ENCODE results near the gene FBXL22.

FBXL22 gene, protein sequence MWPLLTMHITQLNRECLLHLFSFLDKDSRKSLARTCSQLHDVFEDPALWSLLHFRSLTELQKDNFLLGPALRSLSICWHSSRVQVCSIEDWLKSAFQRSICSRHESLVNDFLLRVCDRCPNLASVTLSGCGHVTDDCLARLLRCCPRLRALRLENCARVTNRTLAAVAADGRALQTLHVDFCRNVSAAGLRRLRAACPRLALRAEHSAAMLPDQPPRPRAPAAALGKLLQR

GRCh38 chr15:63597038-63597790 is at the start of gene FBXL22:
FBXL22 (plus strand) TSS chr15:63597387; CDS start chr15:63597393, 6 bp downstream.
- in situ Hi-C loops (cut with HindIII; ENCODE audit: low sequenced_read_pairs), result no loop called here

- in situ Hi-C loops (cut with HindIII; ENCODE audit: low sequenced_read_pairs), result no loop called here
Measured at GRCh38 chr15:63551400-63551799, 45.8 kb upstream of the FBXL22 start.

DNA sequence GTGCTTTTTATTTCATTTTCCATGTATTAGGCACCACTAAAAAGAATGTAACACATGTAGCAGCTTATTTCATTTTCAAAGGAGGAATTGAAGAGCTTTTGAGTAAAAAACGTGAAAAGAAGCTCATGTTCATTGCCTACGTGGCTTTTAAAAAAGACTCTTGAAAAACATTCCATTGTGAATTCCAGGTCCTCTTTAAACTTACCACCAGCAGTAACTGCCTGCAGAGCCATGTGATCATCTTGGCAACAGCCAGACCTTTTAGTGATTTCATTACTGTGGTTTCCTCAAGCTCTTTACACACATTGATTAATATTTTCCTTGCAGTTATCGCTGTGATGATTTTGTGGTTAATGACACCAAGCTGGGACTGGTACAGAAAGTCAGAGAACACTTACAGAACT is 43.8 kb upstream of the FBXL22 start:
- in situ Hi-C loops (cut with HindIII; ENCODE audit: low sequenced_read_pairs), result no loop called here

DNA sequence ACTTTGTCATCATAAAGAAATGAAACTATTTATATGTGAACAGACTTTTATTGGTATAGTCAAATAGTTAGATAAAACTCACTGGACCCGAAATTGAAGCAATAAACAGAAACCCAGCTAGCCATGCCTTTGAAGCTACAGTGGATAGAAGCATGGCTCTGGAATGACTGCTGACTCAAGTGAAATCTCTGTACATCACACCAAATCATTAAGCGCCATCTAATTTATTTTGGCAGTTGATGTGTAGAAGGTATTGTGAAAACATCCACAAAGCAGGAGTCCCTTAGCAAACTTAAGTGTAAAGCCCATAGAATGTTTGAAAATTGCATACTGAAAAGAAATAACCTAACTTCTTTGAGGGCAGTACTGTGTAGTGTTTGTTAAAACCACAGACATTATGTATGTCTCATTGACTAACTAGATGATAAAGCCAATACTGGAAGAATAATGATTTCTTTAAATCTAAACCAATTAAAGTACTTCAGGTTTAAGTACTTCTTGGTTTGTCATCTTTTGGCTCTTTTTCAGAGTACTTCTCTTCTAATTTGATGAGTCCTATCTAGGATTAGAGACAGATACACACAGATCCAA is 42.8 kb upstream of the FBXL22 start:
- in situ Hi-C loops (cut with HindIII; ENCODE audit: low sequenced_read_pairs), result no loop called here

DNA sequence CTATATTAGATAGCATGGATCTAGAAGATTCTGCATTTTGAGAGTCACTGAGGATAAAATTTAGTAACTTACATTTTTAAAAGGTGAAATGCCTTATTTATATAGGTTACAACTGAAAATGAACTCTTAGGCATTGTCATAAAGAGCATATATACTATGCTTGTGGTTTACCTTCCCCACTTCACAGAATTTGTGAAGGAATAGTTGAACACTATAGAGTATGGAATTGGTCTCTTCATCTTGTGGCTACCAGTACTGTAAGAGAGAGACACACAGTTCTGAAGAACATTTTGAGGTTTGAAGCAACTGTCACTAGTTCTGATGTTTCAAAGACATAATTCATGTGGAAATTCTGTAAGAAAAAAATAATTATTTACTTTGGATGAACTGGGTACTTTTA is 41.7 kb upstream of the FBXL22 start:
- in situ Hi-C loops (cut with HindIII; ENCODE audit: low sequenced_read_pairs), result no loop called here

- in situ Hi-C loops (cut with HindIII; ENCODE audit: low sequenced_read_pairs), result no loop called here
Measured at GRCh38 chr15:63556246-63556645, 40.9 kb upstream of the FBXL22 start.

GRCh38 chr15:63556736-63557135 is 40.5 kb upstream of the FBXL22 start:
- in situ Hi-C loops (cut with HindIII; ENCODE audit: low sequenced_read_pairs), result no loop called here

DNA sequence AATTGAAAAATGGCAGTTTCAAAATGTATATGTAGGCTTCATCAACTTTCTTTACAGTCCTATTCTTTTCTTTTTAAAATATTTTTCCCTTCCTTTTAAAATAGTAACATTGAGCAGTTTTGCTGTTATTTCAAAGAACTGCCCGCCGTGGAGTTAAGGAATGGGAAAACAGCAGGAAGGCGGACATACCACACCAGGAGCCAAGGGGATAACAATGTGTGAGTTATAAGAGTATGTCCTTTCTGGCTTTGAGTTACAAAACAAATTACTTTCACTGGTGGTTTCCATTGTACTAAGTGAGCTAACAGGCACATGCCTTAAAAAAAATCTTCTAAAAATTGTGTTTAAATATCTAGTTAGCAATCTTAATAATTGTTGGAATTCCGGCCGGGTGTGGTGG is 37.4 kb upstream of the FBXL22 start:
- in situ Hi-C loops (cut with HindIII; ENCODE audit: low sequenced_read_pairs), result no loop called here

- in situ Hi-C loops (cut with HindIII; ENCODE audit: low sequenced_read_pairs), result no loop called here
Measured at GRCh38 chr15:63560741-63561448, 36.3 kb upstream of the FBXL22 start.

- in situ Hi-C loops (cut with HindIII; ENCODE audit: low sequenced_read_pairs), result no loop called here
Measured at GRCh38 chr15:63564093-63564492, 33.1 kb upstream of the FBXL22 start.

DNA sequence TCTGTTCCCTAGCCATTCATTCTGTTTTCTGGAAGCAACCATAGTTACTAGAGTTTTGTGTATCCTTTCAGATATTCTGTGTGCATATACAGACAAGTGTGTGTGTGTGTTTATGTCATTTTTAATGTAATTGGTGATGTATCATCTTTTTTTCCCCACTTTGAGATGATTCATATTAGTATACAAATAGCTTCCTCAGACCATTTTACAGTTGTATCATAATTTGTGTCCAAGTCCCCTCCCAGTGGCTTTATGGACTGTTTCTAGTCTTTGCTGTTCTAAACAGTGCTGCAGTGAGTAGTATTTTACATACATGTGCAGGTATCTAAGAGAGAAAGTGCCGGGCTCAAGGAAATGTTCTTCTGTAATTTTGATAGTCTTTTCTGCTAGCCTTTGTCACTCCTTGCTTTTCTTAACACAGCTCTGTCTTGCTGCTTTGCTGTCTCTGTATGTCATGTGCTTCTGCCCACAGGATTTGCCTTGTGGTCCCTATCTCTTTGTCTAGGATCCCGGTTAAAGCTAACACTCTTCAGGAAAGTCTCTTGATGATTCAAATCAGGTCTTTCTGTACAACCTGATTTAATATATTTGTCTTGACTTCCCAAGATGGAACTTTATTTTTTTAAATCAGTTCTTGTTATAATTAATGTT is 31.5 kb upstream of the FBXL22 start:
- in situ Hi-C loops (cut with HindIII; ENCODE audit: low sequenced_read_pairs), result no loop called here

GRCh38 chr15:63572749-63573464 is 24.3 kb upstream of the FBXL22 start:
- in situ Hi-C loops (cut with HindIII; ENCODE audit: low sequenced_read_pairs), result loop anchor here (5.0 kb wide), 1 partner anchor 66 kb away; no protein-coding TSS in a partner anchor

GRCh38 chr15:63573533-63573932 is 23.7 kb upstream of the FBXL22 start:
- in situ Hi-C loops (cut with HindIII; ENCODE audit: low sequenced_read_pairs), result loop anchor here (5.0 kb wide), 1 partner anchor 66 kb away; no protein-coding TSS in a partner anchor

DNA sequence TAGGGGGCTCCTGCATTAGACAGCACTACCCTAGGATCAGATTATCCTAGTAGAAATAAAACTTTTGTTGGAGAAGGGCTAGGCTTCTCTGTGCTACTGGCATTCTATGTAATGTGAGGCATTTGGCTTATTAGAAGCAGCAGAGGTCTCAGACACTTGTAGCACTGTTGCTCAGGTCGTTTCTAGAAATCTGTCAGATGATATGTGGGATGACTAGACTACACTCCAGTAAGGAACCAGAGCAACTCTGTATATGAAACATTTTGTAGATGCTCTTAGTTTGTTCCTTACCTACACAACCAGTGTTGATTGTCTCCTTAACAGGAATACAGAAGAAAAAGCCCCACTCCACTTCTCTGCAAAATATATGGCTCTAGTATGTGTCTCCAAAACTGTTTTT is 21.9 kb upstream of the FBXL22 start:
- in situ Hi-C loops (cut with HindIII; ENCODE audit: low sequenced_read_pairs), result no loop called here

DNA sequence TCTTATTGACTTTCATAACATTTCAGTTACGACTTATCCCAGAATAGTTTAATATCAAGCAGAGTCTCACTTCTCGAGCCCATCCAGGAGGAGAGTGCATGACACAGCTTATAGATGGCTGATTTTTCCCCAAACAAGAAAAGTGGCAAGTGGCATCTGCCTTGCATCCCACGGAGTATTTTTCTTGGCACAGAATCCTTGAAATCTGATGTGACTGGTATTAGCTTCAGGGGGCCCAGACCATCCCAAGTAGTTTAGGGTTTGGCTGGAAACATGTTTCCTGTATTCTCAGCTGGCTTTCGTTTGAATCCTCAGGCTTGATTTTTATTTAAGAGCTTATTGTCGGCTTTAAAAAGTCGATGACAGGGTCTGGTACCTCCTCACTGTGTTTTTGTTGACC is 20.7 kb upstream of the FBXL22 start:
- in situ Hi-C loops (cut with HindIII; ENCODE audit: low sequenced_read_pairs), result no loop called here

- in situ Hi-C loops (cut with HindIII; ENCODE audit: low sequenced_read_pairs), result no loop called here
Measured at GRCh38 chr15:63582179-63582578, 15.0 kb upstream of the FBXL22 start.

GRCh38 chr15:63582718-63583426 is 14.3 kb upstream of the FBXL22 start:
- in situ Hi-C loops (cut with HindIII; ENCODE audit: low sequenced_read_pairs), result no loop called here

DNA sequence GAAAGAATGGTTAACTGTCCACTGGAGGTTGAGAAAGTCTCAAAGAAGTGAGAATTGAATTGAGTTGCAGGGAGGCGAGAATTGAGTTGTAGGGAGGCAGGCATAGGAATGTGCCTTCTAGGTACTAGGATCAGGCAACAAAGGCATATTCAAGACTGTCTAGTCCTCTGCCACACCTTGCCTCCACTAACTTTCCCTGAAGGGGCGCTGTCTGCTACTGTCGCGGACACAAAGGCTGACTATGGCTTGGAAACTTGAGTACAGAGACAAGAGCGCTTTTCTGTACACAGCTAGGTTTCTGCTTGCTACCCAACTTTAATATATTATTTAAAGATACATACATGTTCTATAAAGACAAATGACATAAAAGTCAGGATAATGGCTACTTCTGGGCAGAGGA is 10.4 kb upstream of the FBXL22 start:
- in situ Hi-C loops (cut with HindIII; ENCODE audit: low sequenced_read_pairs), result no loop called here

GRCh38 chr15:63587527-63587926 is 9.7 kb upstream of the FBXL22 start:
- in situ Hi-C loops (cut with HindIII; ENCODE audit: low sequenced_read_pairs), result no loop called here

- in situ Hi-C loops (cut with HindIII; ENCODE audit: low sequenced_read_pairs), result no loop called here
Measured at GRCh38 chr15:63588826-63589225, 8.4 kb upstream of the FBXL22 start.
